Activated CD8-positive, alpha-beta memory T cell treated with anti-CD3 and anti-CD28 coated beads, Interleukin-2, amount 10 ng/mL, durations not matched to agents 7 days and 5 days (primary cell): Measurements from ENCODE around the gene SLC38A1. TPM values are rescaled to one million over a fixed set of nuclear protein-coding genes. Genes with fewer than 3 reads are reported as not detected.

Experiments used
- ATAC-seq: fragments of 150-1000 bp; cut with Tn5 transposase; one replicate; pipeline ENCODE4 v1.10.0; 2021; ENCODE audit warnings: moderate library complexity
- CTCF ChIA-PET: fragments of 350-600 bp; sonication (Branson Sonifier 250); formaldehyde crosslinking; loops from one replicate; lab custom pipeline; 2021; ENCODE audit warnings: antibody characterized with exemption; lab: Charles Lee
- DNase-seq: peaks from one replicate; pipeline ENCODE4 v3.0.0-alpha.2; 2020
- H3K27ac Mint-ChIP-seq: one replicate; pipeline ENCODE4 v1.8.0; 2021; ENCODE audit warnings: mild to moderate bottlenecking, mixed read lengths
- H3K27me3 Mint-ChIP-seq: one replicate; pipeline ENCODE4 v1.8.0; 2021; ENCODE audit warnings: mixed read lengths
- H3K36me3 Mint-ChIP-seq: one replicate; pipeline ENCODE4 v1.8.0; 2021; ENCODE audit warnings: mild to moderate bottlenecking, mixed read lengths
- H3K4me1 Mint-ChIP-seq: one replicate; pipeline ENCODE4 v1.8.0; 2021; ENCODE audit warnings: mixed read lengths
- H3K4me3 Mint-ChIP-seq: one replicate; pipeline ENCODE4 v1.8.0; 2021; ENCODE audit warnings: mild to moderate bottlenecking, moderate library complexity, mixed read lengths
- H3K9me3 Mint-ChIP-seq: one replicate; pipeline ENCODE4 v1.8.0; 2022; ENCODE audit warnings: low read depth, mixed read lengths
- total RNA-seq, 2 experiments: library from RNA; stranded (reverse); gene quantifications; one replicate each; pipeline ENCODE4 v1.2.3, GENCODE V29; 2021

Gene SLC38A1
- total RNA-seq, 2 experiments from 2014 or later, result 149 to 180 TPM

DNA sequence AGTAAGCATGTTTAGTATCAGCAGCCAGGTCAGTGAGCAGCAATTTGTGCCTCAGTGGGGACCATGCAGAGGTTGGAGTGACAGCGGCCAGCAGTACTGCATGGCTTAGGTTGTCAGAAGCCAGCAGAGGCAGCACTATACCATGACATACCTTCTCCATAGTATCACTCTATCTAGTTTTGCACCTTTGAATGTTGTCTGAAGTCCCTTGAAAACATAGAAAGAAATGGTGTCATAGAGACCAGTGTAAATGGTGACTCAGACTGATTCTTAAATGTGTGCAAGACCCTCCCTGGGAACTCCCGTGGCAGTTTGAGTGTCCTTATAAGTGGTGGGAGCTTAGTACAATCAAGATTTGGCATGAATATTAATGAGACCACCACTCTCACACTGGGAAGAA is 124.4 kb downstream of the SLC38A1 start:
- CTCF ChIA-PET, result interaction anchor here (0.9 kb wide), 1 partner anchor 17 kb away, joined by 4 read pairs; no protein-coding TSS in a partner anchor
- H3K27me3 Mint-ChIP-seq, result peaks cover 25% of the 10 kb centered on the region
- DNase-seq (no peak), ATAC-seq (no peak)
- no peak overlapping the region for H3K4me3 Mint-ChIP-seq
- no peak overlapping the region for H3K27ac Mint-ChIP-seq
- no peaks in the 10 kb centered on the region for H3K36me3 Mint-ChIP-seq
- H3K4me1 Mint-ChIP-seq, result peaks cover 5% of the 10 kb centered on the region
- no peaks in the 10 kb centered on the region for H3K9me3 Mint-ChIP-seq

DNA sequence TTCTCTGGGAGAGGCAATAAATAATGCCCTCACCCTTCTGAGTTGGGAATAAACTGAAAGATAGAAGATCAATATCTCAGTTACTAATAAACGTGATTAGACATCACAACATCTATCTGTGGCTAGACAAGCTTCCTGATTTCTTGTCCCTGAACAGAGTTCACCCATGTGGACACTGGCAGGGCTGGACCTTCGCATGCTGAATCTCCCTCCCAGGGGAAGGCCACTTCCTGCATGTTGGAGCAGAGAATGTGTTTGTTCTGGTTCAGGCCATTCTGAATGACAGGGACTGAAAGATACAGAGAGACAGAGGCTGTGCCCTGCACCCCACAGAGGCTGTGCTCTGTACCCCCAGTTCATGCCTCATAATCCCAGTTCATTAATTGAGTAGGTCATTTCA is 132.6 kb downstream of the SLC38A1 start:
- Mint-ChIP-seq H3K4me3 (no peak overlapping the region), H3K9me3 (no peaks in the 10 kb centered on the region), H3K36me3 (no peaks in the 10 kb centered on the region), H3K4me1 (no peaks in the 10 kb centered on the region), H3K27ac (no peak overlapping the region), H3K27me3 (peaks cover 22% of the 10 kb centered on the region)
- ATAC-seq (no peak), DNase-seq (no peak)
- CTCF ChIA-PET, result interaction anchor here (1.0 kb wide), 1 partner anchor 11 kb away, joined by 6 read pairs; no protein-coding TSS in a partner anchor

DNA sequence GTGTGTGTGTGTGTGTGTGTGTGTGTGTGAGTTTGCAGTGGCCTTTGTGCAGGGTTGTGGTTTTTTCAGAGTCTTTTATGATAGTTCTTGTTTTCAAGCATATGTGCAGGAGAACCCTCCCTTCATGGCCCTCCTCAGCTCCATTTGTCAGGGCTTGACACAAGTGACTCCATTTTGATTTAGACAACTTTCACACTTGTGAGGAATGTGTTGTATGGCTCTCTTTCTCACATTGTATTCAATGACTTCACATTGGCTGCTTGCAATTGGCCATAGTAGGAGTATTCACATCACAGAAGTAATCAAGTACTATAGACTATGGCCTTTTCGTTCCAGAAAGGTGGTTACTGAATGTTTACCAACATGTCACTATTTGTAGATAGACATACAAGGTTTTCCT is 133.1 kb downstream of the SLC38A1 start:
- H3K27me3 Mint-ChIP-seq, result peaks cover 25% of the 10 kb centered on the region
- no peak overlapping the region for H3K4me3 Mint-ChIP-seq
- H3K9me3 Mint-ChIP-seq, result no peaks in the 10 kb centered on the region
- ATAC-seq, result no peak
- no peak overlapping the region for H3K27ac Mint-ChIP-seq
- no peaks in the 10 kb centered on the region for H3K36me3 Mint-ChIP-seq
- CTCF ChIA-PET, result interaction anchor here (2.3 kb wide), 1 partner anchor 10 kb away, joined by 9 read pairs; no protein-coding TSS in a partner anchor
- DNase-seq, result no peak
- H3K4me1 Mint-ChIP-seq, result no peaks in the 10 kb centered on the region

DNA sequence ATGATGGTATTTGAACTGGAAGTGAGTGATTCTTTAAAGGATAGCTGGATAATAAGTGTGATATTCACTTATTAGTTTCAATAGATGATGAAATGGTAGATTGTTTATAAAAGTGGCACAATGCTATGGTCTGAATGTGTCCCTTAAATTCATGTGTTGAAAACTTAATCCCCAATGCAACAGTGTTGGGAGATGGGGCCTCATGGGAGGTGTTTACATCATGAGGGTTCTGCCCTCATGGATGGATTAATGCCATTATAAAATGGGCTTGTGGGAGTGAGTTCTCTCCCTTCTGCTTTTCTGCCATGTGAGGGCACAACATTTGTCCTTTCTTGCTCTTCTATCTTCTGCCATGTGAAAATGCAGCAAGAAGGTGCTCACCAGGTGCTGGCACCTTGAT is 134.0 kb downstream of the SLC38A1 start:
- no peaks in the 10 kb centered on the region for H3K36me3 Mint-ChIP-seq
- no peak overlapping the region for H3K4me3 Mint-ChIP-seq
- H3K4me1 Mint-ChIP-seq, result no peaks in the 10 kb centered on the region
- no peak for DNase-seq
- peaks cover 19% of the 10 kb centered on the region for H3K27me3 Mint-ChIP-seq
- no peak for ATAC-seq
- no peak overlapping the region for H3K27ac Mint-ChIP-seq
- CTCF ChIA-PET, result interaction anchor here (2.3 kb wide), 1 partner anchor 10 kb away, joined by 9 read pairs; no protein-coding TSS in a partner anchor
- H3K9me3 Mint-ChIP-seq, result no peaks in the 10 kb centered on the region

DNA sequence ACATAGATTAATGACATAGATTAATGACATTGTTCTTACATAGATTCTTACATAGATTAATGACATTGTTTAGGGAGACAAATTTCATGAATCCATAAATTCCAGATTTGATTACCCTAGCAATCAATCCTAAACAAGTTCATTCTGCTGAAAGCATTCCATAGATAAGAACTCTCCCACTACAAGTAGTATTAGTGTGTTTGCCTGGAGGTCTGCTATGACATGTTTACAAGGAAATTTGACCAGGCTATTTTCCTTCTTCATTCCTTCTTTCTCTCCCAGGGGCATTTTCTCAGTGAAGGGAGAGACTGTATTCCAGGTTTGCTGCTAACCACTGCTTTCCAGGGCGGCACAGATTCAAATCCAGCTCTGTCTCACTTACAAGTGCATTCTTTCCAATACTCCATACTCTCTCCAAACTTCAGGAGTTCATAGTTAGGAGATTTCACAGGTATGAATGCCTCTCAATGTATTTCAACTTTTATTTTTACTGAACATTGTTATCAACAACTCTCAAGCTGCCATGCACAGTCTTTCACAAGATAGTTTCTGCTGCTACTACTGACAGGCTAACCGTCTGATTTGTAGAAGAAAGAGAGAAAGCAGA is 134.5 kb downstream of the SLC38A1 start:
- H3K4me3 Mint-ChIP-seq, result no peak overlapping the region
- no peak overlapping the region for H3K27ac Mint-ChIP-seq
- no peak for ATAC-seq
- H3K9me3 Mint-ChIP-seq, result no peaks in the 10 kb centered on the region
- H3K27me3 Mint-ChIP-seq, result peaks cover 19% of the 10 kb centered on the region
- DNase-seq, result no peak
- H3K36me3 Mint-ChIP-seq, result no peaks in the 10 kb centered on the region
- CTCF ChIA-PET, result interaction anchor here (2.3 kb wide), 1 partner anchor 9 kb away, joined by 9 read pairs; no protein-coding TSS in a partner anchor
- H3K4me1 Mint-ChIP-seq, result no peaks in the 10 kb centered on the region

DNA sequence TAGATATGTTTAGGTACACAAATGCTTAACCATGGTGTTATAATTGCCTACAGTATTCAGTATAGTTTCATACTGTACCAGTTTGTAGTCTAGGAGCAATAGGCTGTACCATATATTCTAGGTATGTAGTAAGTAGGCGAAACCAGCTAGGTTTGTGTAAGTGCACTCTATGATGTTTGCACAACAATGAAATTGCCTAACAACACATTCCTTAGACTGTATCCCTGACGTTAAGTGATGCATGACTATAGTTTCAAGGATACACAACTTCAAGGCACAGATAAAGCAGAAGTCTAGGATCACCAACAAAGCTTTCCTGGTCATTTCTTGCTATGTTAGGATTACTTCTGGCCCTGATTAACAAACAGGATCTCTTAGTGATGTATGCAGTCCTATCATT is 135.1 kb downstream of the SLC38A1 start:
- H3K27me3 Mint-ChIP-seq, result peaks cover 23% of the 10 kb centered on the region
- ATAC-seq, result no peak
- no peaks in the 10 kb centered on the region for H3K9me3 Mint-ChIP-seq
- H3K36me3 Mint-ChIP-seq, result no peaks in the 10 kb centered on the region
- no peak overlapping the region for H3K4me3 Mint-ChIP-seq
- CTCF ChIA-PET, result interaction anchor here (2.3 kb wide), 1 partner anchor 8 kb away, joined by 9 read pairs; no protein-coding TSS in a partner anchor
- H3K4me1 Mint-ChIP-seq, result no peaks in the 10 kb centered on the region
- no peak overlapping the region for H3K27ac Mint-ChIP-seq
- DNase-seq, result no peak

Other genes starting within 250 kb of the SLC38A1 start
- gene SLC38A2, start 103.7 kb upstream of the SLC38A1 start, total RNA-seq, result 100 to 1,000 TPM; 168 to 258 TPM